Colonic mucosa (tissue), 4 donors: ENCODE data around the gene MAGEA9B. TPM values are rescaled to one million over a fixed set of nuclear protein-coding genes. Genes with fewer than 3 reads are reported as not detected.
"Not testable (repeated sequence)": the region's sequence is repeated elsewhere in the genome, so short reads cannot be mapped to it uniquely, and the experiment has no call there.

Experiments used
- DNase-seq: peaks from one replicate; pipeline ENCODE4 v3.0.0-alpha.2; 2020
- H3K27ac ChIP-seq: fragments of 200-600 bp; one replicate; pipeline ENCODE4 v1.8.0; 2021
- H3K27me3 ChIP-seq: fragments of 200-600 bp; one replicate; pipeline ENCODE4 v1.8.0; 2021
- H3K36me3 ChIP-seq: fragments of 200-600 bp; one replicate; pipeline ENCODE4 v1.8.0; 2021
- H3K4me1 ChIP-seq: fragments of 200-600 bp; one replicate; pipeline ENCODE4 v1.8.0; 2021; ENCODE audit warnings: mild to moderate bottlenecking
- H3K4me3 ChIP-seq: fragments of 200-600 bp; one replicate; pipeline ENCODE4 v1.8.0; 2021
- H3K9ac ChIP-seq, 2 donors: one replicate each; pipeline ENCODE4 v1.7.0; 2013; ENCODE audit warnings: control low read depth in 2 of 2, low read depth in 2 of 2, low read length in 2 of 2
- H3K9me3 ChIP-seq: fragments of 200-600 bp; one replicate; pipeline ENCODE4 v1.8.0; 2021
- CTCF ChIP-seq: fragments of 200-600 bp; IDR thresholded peaks from one replicate; pipeline ENCODE4 v1.8.0; 2022; ENCODE audit warnings: antibody characterized with exemption, mild to moderate bottlenecking
- intact Hi-C: fragments of 100-400 bp; cut with DNase I; formaldehyde crosslinking; loops from one replicate; pipeline ENCODE4 v1.14.1; 2022
- total RNA-seq, 2 donors: library from RNA; stranded (reverse); fragmentation: NEBNext Ultra II Directional in 1 of 2; extraction: Animal tissue kit (Norgen Biotek cat#: 25700) in 1 of 2; gene quantifications; one replicate each; pipeline ENCODE4 v1.2.1, GENCODE V29; 2021
- donor health status: healthy.
- donor health status: DM: no; HTN: no; CAD: no.
- donor health status: DM: no; HTN: no; CAD: no.

The MAGEA9B gene
- not detected for total RNA-seq

GRCh38 chrX:149587359-149587758 is at the start of gene MAGEA9B:
Gene MAGEA9B, minus strand, starts transcription at chrX:149587459. Its CDS starts 4,280 bp downstream, at chrX:149583179.
- H3K4me1 ChIP-seq, intact Hi-C loops, H3K9me3 ChIP-seq, DNase-seq, H3K27me3 ChIP-seq, H3K36me3 ChIP-seq, H3K27ac ChIP-seq, H3K4me3 ChIP-seq, H3K9ac ChIP-seq: not testable (repeated sequence)

- Histone ChIP-seq H3K27ac (no peak overlapping the region), H3K4me1 (no peaks in the 10 kb centered on the region), H3K36me3 (no peaks in the 10 kb centered on the region), H3K9me3 (no peaks in the 10 kb centered on the region), H3K4me3 (no peak overlapping the region), H3K27me3 (no peaks in the 10 kb centered on the region), H3K9ac (no peak overlapping the region)
- no peak for DNase-seq
- no peak for TF ChIP-seq CTCF
- intact Hi-C loops, result loop anchor here (10.0 kb wide), 1 partner anchor 119 kb away; no protein-coding TSS in a partner anchor
Measured at GRCh38 chrX:149633511-149633910, 46.3 kb upstream of the MAGEA9B start.

- no peaks in the 10 kb centered on the region for H3K4me1 ChIP-seq
- TF ChIP-seq CTCF, result no peak
- intact Hi-C loops, result loop anchor here (10.0 kb wide), 1 partner anchor 117 kb away; no protein-coding TSS in a partner anchor
- no peaks in the 10 kb centered on the region for H3K9me3 ChIP-seq
- H3K4me3 ChIP-seq, result peak within 1 kb of the TSS; percentile 73
- no peaks in the 10 kb centered on the region for H3K27me3 ChIP-seq
- DNase-seq, result peak; percentile 80
- peak within 1 kb of the TSS; percentile 57 for H3K27ac ChIP-seq
- H3K9ac ChIP-seq, result peak within 1 kb of the TSS; percentile 58 to 64
- H3K36me3 ChIP-seq, result no peaks in the 10 kb centered on the region
Measured at GRCh38 chrX:149631234-149632165, 44.2 kb upstream of the MAGEA9B start, which contains the start of gene TMEM185A. Gene TMEM185A, minus strand, starts transcription at chrX:149631792. Its CDS starts 212 bp downstream, at chrX:149631580.

GRCh38 chrX:149630681-149631233 is 43.5 kb upstream of the MAGEA9B start:
- Histone ChIP-seq H3K4me1 (no peaks in the 10 kb centered on the region), H3K27ac (peak overlapping the region; percentile 57), H3K9me3 (no peaks in the 10 kb centered on the region), H3K27me3 (no peaks in the 10 kb centered on the region), H3K9ac (peak overlapping the region; percentile 58 to 64), H3K4me3 (peak overlapping the region; percentile 73), H3K36me3 (no peaks in the 10 kb centered on the region)
- no peak for DNase-seq
- no peak for TF ChIP-seq CTCF
- intact Hi-C loops, result loop anchor here (10.0 kb wide), 1 partner anchor 116 kb away; no protein-coding TSS in a partner anchor

- H3K9ac ChIP-seq, result no peak overlapping the region
- DNase-seq, result no peak
- H3K4me3 ChIP-seq, result no peak overlapping the region
- no peaks in the 10 kb centered on the region for H3K27me3 ChIP-seq
- no peaks in the 10 kb centered on the region for H3K36me3 ChIP-seq
- H3K9me3 ChIP-seq, result no peaks in the 10 kb centered on the region
- no peaks in the 10 kb centered on the region for H3K4me1 ChIP-seq
- no peak for TF ChIP-seq CTCF
- intact Hi-C loops, result loop anchor here (10.0 kb wide), 1 partner anchor 115 kb away; no protein-coding TSS in a partner anchor
- H3K27ac ChIP-seq, result no peak overlapping the region
Measured at GRCh38 chrX:149629730-149630387, 42.6 kb upstream of the MAGEA9B start.
